Measurements from ENCODE around the gene NCBP2. TPM values are rescaled to one million over a fixed set of nuclear protein-coding genes. Genes with fewer than 3 reads are reported as not detected.
"Not testable (repeated sequence)": the region's sequence is repeated elsewhere in the genome, so short reads cannot be mapped to it uniquely, and the experiment has no call there.

Gene NCBP2
- polyA plus RNA-seq, 1 of the 3 experiments (the other 2 are of a cell fraction): 128 TPM

DNA sequence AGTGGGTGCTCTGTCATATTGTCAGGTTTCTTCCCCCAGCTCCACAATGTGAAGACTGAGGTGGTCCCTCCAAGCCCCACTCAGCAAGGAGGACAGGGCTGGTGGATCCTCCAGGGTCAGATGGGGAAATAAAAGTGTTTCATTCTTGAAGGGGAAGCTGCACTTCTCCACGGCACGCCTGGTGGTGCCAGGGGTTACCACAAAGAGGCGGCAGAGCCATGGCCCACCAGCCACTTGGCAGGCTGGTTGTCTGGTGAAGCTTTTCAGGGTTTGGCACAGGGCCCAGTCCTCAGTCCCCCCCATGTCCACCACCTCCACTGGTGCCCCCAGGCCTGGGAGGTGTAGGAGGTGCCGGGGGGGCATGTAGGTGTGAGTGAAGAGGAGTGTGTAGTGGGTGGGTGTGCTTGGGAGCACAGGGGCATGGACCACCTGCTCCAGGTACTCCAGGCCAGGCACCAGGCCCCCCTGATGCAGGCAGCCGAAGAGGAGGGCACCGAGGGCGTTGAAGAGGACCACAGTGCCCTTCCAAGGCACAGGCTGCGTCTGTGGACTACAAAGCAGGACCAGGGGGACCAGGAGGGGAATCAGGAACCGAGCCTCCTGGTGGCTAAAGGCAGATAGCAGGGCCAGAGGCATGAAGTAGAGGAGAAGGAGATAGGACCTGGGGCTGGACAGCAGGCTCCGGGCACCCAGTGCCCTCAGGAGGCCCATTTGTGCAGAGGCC, 5.0 kb upstream of the NCBP2 start:
- ChIA-PET POLR2A (no interaction called here), CTCF (interaction anchor here (1.4 kb wide), 1 partner anchor 22 kb away, joined by 3 read pairs; no protein-coding TSS in a partner anchor)
- DNase-seq: no peak
- H3K4me2 ChIP-seq: no peak overlapping the region
- TF ChIP-seq EZH2phosphoT487 (IDR thresholded peaks at IDR 0.05; ENCODE audit: borderline replicate concordance, low read depth) (no peak), GATA2 (CRISPR knock-in tag; IDR thresholded peaks at IDR 0.05) (no peak), CTCF (IDR thresholded peaks at IDR 0.05) (peak; percentile 9; the same call in 1 of the 2 replicates), FOXM1 (IDR thresholded peaks at IDR 0.05; ENCODE audit: low read depth) (no peak), PBX3 (IDR thresholded peaks at IDR 0.05) (no peak)
- TF ChIP-seq, protein P1, sequence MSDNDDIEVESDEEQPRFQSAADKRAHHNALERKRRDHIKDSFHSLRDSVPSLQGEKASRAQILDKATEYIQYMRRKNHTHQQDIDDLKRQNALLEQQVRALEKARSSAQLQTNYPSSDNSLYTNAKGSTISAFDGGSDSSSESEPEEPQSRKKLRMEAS (IDR thresholded peaks at IDR 0.05; ENCODE audit: low read depth): no peak
- no peak overlapping the region for H3K27ac ChIP-seq (ENCODE audit: low read depth in 2 of 2, low read length in 1 of 2)
- peaks cover 32% of the 10 kb centered on the region for H3K79me2 ChIP-seq (ENCODE audit: insufficient read depth)
- WGBS (ENCODE audit: low lambda C conversion rate): 96% methylated on average over 10 of the region's 10 CpGs
- no peak overlapping the region for H2AFZ ChIP-seq (ENCODE audit: low read depth)
- H3K4me1 ChIP-seq (ENCODE audit: control insufficient read depth in 1 of 2, insufficient read depth in 2 of 2, low read depth in 1 of 2, low read length in 1 of 2): peaks cover 6 to 7% of the 10 kb centered on the region in 2 experiments; a peak in 2 of 4 replicates
- no peaks in the 10 kb centered on the region for H3K9me2 ChIP-seq
- H3K27me3 ChIP-seq (ENCODE audit: insufficient read depth): no peaks in the 10 kb centered on the region
- H3K9ac ChIP-seq: no peak overlapping the region
- H4K20me1 ChIP-seq (ENCODE audit: insufficient read depth): 0 out of 2 replicates have a peak, but pooled peaks cover 6% of the 10 kb centered on the region
- H3K4me3 ChIP-seq (ENCODE audit: low read depth in 2 of 2, low read length in 1 of 2): no peak overlapping the region
- no peaks in the 10 kb centered on the region for H3K9me3 ChIP-seq
- H3F3A ChIP-seq (replicated peaks; ENCODE audit: insufficient read depth): no peaks in the 10 kb centered on the region
- no peaks in the 10 kb centered on the region for H3K36me3 ChIP-seq (replicated peaks in 1 of 2; ENCODE audit: control insufficient read depth in 1 of 2, insufficient read depth in 2 of 2, low read length in 1 of 2)

GRCh38 chr3:196944037-196944790, 1.9 kb upstream of the NCBP2 start:
- 75% methylated on average over 14 of the region's 14 CpGs for WGBS (ENCODE audit: low lambda C conversion rate)
- H2AFZ ChIP-seq (ENCODE audit: low read depth); H3K9me3 ChIP-seq; H4K20me1 ChIP-seq (ENCODE audit: insufficient read depth); H3K36me3 ChIP-seq (replicated peaks in 1 of 2; ENCODE audit: control insufficient read depth in 1 of 2, insufficient read depth in 2 of 2, low read length in 1 of 2); H3K9me2 ChIP-seq; CTCF ChIA-PET; H3K27me3 ChIP-seq (ENCODE audit: insufficient read depth); DNase-seq; H3K27ac ChIP-seq (ENCODE audit: low read depth in 2 of 2, low read length in 1 of 2); POLR2A ChIA-PET: not testable (repeated sequence)
- Histone ChIP-seq H3K79me2 (ENCODE audit: insufficient read depth) (peaks cover 61% of the 10 kb centered on the region), H3F3A (replicated peaks; ENCODE audit: insufficient read depth) (peaks cover 12% of the 10 kb centered on the region), H3K4me2 (peak overlapping the region; percentile 90), H3K4me1 (ENCODE audit: control insufficient read depth in 1 of 2, insufficient read depth in 2 of 2, low read depth in 1 of 2, low read length in 1 of 2) (peaks cover 6 to 11% of the 10 kb centered on the region in 2 experiments; a peak in 2 of 4 replicates), H3K4me3 (ENCODE audit: low read depth in 2 of 2, low read length in 1 of 2) (peak overlapping the region; percentile 95 to 96), H3K9ac (0 out of 2 replicates have a peak overlapping the region, but pooled peaks have one; percentile 83)

Measured in SK-N-SH (cell line).